Erythroblast (primary cell): Measurements from ENCODE around the gene CRCP.
"Not testable (repeated sequence)": the region's sequence is repeated elsewhere in the genome, so short reads cannot be mapped to it uniquely, and the experiment has no call there.

Experiments used
- GATA1 ChIP-seq: IDR thresholded peaks from 2 replicates; pipeline ENCODE4 v1.6.1; 2011; ENCODE audit warnings: low read depth, mild to moderate bottlenecking, control low read depth, low read length, moderate library complexity
- POLR2A ChIP-seq: IDR thresholded peaks from 2 replicates; pipeline ENCODE4 v1.6.1; 2011; ENCODE audit warnings: mild to moderate bottlenecking, low read length

- TF ChIP-seq POLR2A, GATA1: not testable (repeated sequence)
These were observed 58.1 kb downstream of the CRCP start for GRCh38 chr7:66172536-66173401.
